Calu3 (cell line): Measurements from ENCODE around the gene FGF14. TPM values are rescaled to one million over a fixed set of nuclear protein-coding genes. Genes with fewer than 3 reads are reported as not detected.

Source experiments
- BruUV-seq: library from RNA; stranded (reverse); fragments of 400-500 nt; replicated peaks from 2 replicates; lab custom pipeline; 2021; lab: Mats Ljungman, UMichigan
- CTCF ChIA-PET: fragments of 300-600 bp; sonication (Branson Sonifier 250); formaldehyde crosslinking; loops from one replicate; lab custom pipeline; 2022; ENCODE audit warnings: antibody characterized with exemption; lab: Charles Lee
- DNase-seq: peaks from one replicate; pipeline ENCODE4 v3.0.0; 2022
- H3K27ac Mint-ChIP-seq: one replicate; pipeline ENCODE4 v1.8.0; 2022; ENCODE audit warnings: mixed read lengths; ENCODE audit not compliant: unreplicated experiment
- H3K27me3 Mint-ChIP-seq: one replicate; pipeline ENCODE4 v1.8.0; 2022; ENCODE audit warnings: mixed read lengths; ENCODE audit not compliant: unreplicated experiment
- H3K36me3 Mint-ChIP-seq: one replicate; pipeline ENCODE4 v1.8.0; 2022; ENCODE audit warnings: mild to moderate bottlenecking, moderate library complexity, mixed read lengths; ENCODE audit not compliant: insufficient read depth, unreplicated experiment
- H3K4me1 Mint-ChIP-seq: one replicate; pipeline ENCODE4 v1.8.0; 2022; ENCODE audit warnings: mild to moderate bottlenecking, low read depth, mixed read lengths; ENCODE audit not compliant: unreplicated experiment
- H3K4me3 Mint-ChIP-seq: one replicate; pipeline ENCODE4 v1.8.0; 2022; ENCODE audit warnings: mild to moderate bottlenecking, low read depth, moderate library complexity, mixed read lengths; ENCODE audit not compliant: unreplicated experiment
- H3K9me3 Mint-ChIP-seq: one replicate; pipeline ENCODE4 v1.8.0; 2022; ENCODE audit warnings: low read depth, mixed read lengths; ENCODE audit not compliant: unreplicated experiment
- intact Hi-C: fragments of 100-400 bp; cut with micrococcal nuclease; formaldehyde crosslinking; loops from one replicate; pipeline ENCODE4 v1.10.0; 2022; ENCODE audit not compliant: unreplicated experiment
- total RNA-seq: library from RNA; stranded (reverse); gene quantifications from 2 replicates; pipeline ENCODE4 v1.2.3, GENCODE V29; 2022
- TF ChIP-seq, protein P1 (sequence below): fragments of 200-600 bp; IDR thresholded peaks from one replicate; pipeline ENCODE4 v1.8.0; 2022; ENCODE audit warnings: antibody characterized with exemption; ENCODE audit not compliant: unreplicated experiment

FGF14 gene
- total RNA-seq, 1 experiment from 2014 or later: 0.21 TPM

DNA sequence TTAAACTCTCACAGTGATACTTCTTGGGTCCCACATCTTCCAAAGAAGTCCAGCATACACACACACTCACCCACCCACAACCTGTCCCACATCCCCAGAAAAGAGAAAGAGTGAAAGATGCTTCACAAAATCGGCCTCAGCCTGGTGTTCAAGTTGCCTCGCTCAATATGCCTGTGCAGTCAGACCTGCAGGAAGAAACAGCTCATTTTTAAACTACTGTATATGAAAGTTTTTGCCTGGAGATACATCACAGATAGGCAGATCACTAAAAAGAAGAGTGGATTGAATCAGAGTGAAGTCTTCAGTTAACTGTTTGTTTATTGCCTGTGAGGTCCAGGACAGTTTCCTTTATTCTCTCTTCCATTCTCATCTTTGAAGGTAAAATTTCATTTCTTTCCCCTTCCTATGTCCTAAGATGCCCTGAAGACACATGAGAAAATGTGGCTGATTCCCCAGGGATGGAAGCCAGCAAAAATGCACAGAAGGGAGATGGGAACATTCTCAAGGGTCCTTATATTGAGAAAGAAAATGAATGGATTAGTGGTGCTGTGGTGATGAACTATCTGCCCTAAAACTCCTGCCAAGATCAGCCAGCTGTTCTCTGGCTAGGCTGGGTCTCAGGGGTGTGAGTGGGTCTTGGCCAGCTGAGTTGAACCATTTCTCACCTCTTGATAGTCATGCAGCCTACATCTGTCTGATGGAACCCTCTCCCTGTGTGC, 690.4 kb downstream of the FGF14 start:
- Mint-ChIP-seq H3K36me3 (no peaks in the 10 kb centered on the region), H3K4me1 (no peaks in the 10 kb centered on the region), H3K27ac (no peak overlapping the region), H3K27me3 (no peaks in the 10 kb centered on the region), H3K4me3 (no peak overlapping the region), H3K9me3 (no peaks in the 10 kb centered on the region)
- BruUV-seq: no TSS peak
- DNase-seq: no peak
- TF ChIP-seq, protein P1, sequence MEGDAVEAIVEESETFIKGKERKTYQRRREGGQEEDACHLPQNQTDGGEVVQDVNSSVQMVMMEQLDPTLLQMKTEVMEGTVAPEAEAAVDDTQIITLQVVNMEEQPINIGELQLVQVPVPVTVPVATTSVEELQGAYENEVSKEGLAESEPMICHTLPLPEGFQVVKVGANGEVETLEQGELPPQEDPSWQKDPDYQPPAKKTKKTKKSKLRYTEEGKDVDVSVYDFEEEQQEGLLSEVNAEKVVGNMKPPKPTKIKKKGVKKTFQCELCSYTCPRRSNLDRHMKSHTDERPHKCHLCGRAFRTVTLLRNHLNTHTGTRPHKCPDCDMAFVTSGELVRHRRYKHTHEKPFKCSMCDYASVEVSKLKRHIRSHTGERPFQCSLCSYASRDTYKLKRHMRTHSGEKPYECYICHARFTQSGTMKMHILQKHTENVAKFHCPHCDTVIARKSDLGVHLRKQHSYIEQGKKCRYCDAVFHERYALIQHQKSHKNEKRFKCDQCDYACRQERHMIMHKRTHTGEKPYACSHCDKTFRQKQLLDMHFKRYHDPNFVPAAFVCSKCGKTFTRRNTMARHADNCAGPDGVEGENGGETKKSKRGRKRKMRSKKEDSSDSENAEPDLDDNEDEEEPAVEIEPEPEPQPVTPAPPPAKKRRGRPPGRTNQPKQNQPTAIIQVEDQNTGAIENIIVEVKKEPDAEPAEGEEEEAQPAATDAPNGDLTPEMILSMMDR: no peak
- CTCF ChIA-PET: no interaction called here
- intact Hi-C loops: no loop called here

DNA sequence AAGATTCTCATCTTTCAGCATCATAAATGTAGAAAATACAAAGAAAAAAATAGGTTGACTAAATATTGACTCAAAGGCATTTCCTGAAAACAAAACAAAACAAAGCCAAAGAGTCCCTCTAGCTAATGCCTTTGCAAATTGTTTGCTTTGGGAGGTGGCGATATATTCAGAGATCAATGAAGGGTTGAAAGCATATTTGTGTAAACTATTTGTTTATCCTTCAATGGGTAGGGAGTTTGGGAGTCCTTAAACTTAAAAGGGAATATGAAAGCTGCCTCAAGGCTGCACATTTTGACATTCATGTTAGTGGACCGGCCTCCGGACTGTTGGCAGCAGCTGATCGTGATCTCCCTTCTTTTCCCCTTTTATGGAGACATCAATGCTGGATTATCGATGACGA, 691.9 kb downstream of the FGF14 start:
- Mint-ChIP-seq H3K27me3 (no peaks in the 10 kb centered on the region), H3K27ac (no peak overlapping the region), H3K4me3 (no peak overlapping the region), H3K36me3 (no peaks in the 10 kb centered on the region), H3K4me1 (no peaks in the 10 kb centered on the region), H3K9me3 (no peaks in the 10 kb centered on the region)
- DNase-seq: no peak
- CTCF ChIA-PET: no interaction called here
- TF ChIP-seq, protein P1: no peak
- intact Hi-C loops: no loop called here
- BruUV-seq: no TSS peak

DNA sequence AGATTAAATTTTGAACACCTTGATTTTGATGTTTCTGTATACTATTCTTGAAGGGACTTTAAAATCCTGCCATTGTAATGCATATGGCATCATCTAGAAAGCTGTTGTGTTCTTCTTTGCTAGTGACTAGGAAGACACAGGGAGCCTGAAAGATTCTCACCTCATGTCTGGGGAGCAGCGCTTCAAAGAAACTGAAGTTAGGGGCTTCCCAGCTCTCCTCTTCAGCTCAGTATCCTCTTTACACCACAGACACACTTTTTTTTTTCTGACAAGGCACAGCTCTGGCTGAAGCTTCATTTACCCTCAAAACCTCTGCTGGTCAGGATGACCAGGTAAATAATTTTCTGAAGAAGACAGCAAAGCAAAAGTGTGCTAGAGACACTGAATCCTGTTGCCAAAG, 693.7 kb downstream of the FGF14 start:
- Mint-ChIP-seq H3K27ac (no peak overlapping the region), H3K9me3 (no peaks in the 10 kb centered on the region), H3K4me3 (no peak overlapping the region), H3K36me3 (no peaks in the 10 kb centered on the region), H3K4me1 (no peaks in the 10 kb centered on the region), H3K27me3 (no peaks in the 10 kb centered on the region)
- CTCF ChIA-PET: no interaction called here
- intact Hi-C loops: no loop called here
- no TSS peak for BruUV-seq
- TF ChIP-seq, protein P1: no peak
- no peak for DNase-seq

DNA sequence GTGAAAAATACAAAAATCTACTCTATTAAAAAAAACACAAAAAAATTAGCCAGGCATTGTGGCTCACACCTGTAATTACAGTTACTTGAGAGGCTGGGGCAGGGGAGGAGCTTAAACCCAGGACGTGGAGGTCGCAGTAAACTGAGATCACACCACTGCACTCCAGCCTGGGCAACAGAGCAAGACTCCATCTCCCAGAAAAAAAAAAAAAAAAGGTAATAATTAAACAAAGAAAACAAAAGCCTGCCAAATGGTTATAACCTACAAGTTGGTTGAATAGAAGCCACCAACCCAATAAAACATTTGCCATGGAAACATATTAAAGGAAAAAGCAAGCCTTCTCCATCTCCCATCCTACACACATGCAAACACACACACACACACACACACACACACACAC, 694.2 kb downstream of the FGF14 start:
- CTCF ChIA-PET: no interaction called here
- intact Hi-C loops: no loop called here
- BruUV-seq: no TSS peak
- no peak overlapping the region for H3K27ac Mint-ChIP-seq
- DNase-seq: no peak
- no peaks in the 10 kb centered on the region for H3K9me3 Mint-ChIP-seq
- TF ChIP-seq, protein P1: no peak
- no peak overlapping the region for H3K4me3 Mint-ChIP-seq
- no peaks in the 10 kb centered on the region for H3K27me3 Mint-ChIP-seq
- H3K4me1 Mint-ChIP-seq: no peaks in the 10 kb centered on the region
- H3K36me3 Mint-ChIP-seq: no peaks in the 10 kb centered on the region
